Measurements from ENCODE around the gene IDH2. TPM values are rescaled to one million over a fixed set of nuclear protein-coding genes. Genes with fewer than 3 reads are reported as not detected.
A peak's percentile ranks its signal among the peaks of the same experiment; 100 is the strongest.

Gene IDH2
- total and polyA plus RNA-seq, 3 donors from 2014 or later: 13.1 to 23.5 (median 17.7) TPM

DNA sequence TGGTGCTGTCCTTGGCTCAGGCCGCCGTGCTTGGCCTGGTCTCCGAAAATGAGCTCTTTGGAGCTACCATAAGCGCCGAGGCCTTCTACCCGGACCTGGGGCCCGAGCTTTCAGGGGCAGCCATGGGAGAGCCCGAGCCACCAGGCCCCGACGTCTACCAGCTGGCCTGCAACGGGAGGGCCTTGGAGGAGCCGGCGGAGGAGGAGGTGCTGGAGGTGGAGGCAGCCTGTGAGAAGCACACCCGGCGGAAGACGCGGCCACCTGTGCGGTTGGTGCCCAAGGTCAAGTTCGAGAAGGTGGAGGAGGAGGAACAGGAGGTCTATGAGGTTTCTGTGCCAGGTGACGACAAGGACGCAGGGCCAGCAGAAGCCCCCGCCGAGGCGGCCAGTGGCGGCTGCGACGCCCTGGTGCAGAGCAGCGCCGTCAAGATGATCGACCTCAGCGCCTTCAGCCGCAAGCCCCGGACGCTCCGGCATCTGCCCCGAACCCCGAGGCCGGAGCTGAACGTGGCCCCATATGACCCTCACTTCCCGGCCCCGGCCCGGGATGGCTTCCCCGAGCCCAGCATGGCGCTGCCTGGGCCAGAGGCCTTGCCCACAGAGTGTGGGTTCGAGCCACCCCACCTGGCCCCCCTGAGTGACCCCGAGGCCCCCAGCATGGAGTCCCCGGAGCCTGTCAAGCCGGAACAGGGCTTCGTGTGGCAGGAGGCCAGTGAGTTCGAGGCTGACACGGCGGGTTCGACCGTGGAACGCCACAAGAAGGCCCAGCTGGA, 34.9 kb downstream of the IDH2 start:
- Histone ChIP-seq H3K9me3 (no peaks in the 10 kb centered on the region), H3K27ac (no peak overlapping the region), H3K4me1 (peaks cover 12% of the 10 kb centered on the region), H3K4me3 (no peak overlapping the region), H3K27me3 (no peaks in the 10 kb centered on the region), H3K36me3 (ENCODE audit: low read depth, missing control alignments) (no peaks in the 10 kb centered on the region)
- intact Hi-C loops (cut with DNase I; ENCODE audit: low total_unique reads): no loop called here
- no peak for DNase-seq
- WGBS, 2 donors: 91 to 93% methylated on average over 47 to 55 of the region's 55 CpGs
- TF ChIP-seq, protein P1, sequence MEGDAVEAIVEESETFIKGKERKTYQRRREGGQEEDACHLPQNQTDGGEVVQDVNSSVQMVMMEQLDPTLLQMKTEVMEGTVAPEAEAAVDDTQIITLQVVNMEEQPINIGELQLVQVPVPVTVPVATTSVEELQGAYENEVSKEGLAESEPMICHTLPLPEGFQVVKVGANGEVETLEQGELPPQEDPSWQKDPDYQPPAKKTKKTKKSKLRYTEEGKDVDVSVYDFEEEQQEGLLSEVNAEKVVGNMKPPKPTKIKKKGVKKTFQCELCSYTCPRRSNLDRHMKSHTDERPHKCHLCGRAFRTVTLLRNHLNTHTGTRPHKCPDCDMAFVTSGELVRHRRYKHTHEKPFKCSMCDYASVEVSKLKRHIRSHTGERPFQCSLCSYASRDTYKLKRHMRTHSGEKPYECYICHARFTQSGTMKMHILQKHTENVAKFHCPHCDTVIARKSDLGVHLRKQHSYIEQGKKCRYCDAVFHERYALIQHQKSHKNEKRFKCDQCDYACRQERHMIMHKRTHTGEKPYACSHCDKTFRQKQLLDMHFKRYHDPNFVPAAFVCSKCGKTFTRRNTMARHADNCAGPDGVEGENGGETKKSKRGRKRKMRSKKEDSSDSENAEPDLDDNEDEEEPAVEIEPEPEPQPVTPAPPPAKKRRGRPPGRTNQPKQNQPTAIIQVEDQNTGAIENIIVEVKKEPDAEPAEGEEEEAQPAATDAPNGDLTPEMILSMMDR (IDR thresholded peaks at IDR 0.05): no peak
- TF ChIP-seq POLR2A (IDR thresholded peaks at IDR 0.05): no peak

DNA sequence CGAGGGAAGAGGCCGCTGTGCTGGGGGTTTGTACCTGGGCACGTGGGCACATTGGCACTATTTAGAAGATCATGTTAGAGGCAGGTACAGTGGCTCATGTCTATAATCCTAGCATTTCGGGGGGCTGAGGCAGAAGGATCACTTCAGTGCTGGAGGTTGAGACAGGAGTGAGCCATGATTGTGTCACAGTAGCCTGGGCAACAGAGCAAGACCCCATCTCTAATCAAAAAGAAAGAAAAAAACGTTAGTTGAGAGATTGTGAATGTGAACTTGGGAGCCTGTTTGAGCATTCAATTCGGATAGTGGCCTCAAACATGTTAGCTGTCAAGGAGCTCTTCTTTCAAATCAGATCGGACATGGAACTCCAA, 36.6 kb downstream of the IDH2 start:
- no peak for DNase-seq

DNA sequence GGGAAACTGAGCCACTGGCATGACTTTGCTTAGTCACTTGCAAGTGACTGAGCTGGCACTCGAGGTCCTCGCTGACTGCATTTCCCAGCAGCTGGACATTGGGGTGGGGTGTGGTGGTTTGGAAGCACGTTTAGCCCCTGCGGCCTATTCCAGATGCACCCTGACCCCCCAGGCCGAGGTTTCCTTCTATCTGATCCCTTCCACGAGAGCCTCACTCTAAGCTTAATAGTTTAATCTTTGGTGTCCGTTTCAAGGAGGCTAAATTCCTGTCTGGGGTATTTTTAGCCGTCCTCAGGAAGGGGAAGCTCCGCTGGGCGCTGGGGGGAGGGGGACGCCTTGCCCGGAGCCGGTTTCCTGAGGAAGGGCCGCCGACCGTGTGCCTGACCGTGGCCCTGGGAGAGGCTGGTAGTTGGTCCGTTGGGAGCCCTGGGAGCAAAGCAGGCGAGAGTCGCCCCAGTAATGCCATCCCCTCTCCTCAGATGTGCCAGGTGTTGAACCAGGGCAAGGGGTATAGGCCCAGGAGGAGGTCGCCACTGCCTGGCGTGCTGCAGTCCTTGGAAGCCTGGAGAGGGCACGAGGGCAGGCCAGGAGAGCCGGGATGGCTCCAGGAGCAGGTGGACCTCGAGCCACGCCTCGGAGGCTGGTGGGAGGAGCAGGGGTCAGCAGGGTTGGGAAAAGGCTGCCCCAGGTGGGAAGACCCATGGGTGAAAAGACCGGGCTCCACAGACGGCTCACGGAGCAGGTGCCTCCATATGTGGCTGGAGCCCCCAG, 37.2 kb downstream of the IDH2 start:
- peak; percentile 29 for DNase-seq
- intact Hi-C loops (cut with DNase I; ENCODE audit: low total_unique reads): no loop called here
- TF ChIP-seq POLR2A (IDR thresholded peaks at IDR 0.05): no peak
- TF ChIP-seq, protein P1 (IDR thresholded peaks at IDR 0.05): no peak
- Histone ChIP-seq H3K36me3 (ENCODE audit: low read depth, missing control alignments) (no peaks in the 10 kb centered on the region), H3K9me3 (no peaks in the 10 kb centered on the region), H3K27ac (peak overlapping the region in 1 of 2 donors; percentile 35), H3K4me3 (no peak overlapping the region), H3K27me3 (no peaks in the 10 kb centered on the region), H3K4me1 (peaks cover 19% of the 10 kb centered on the region)
- WGBS, 2 donors: 71% methylated on average over 23 to 30 of the region's 30 CpGs

More for the DNA sequence above, 36.6 kb downstream of the IDH2 start:
- Histone ChIP-seq H3K4me1 (peaks cover 19% of the 10 kb centered on the region), H3K9me3 (no peaks in the 10 kb centered on the region), H3K4me3 (no peak overlapping the region), H3K27me3 (no peaks in the 10 kb centered on the region), H3K27ac (peak overlapping the region in 1 of 2 donors; percentile 35), H3K36me3 (ENCODE audit: low read depth, missing control alignments) (no peaks in the 10 kb centered on the region)
- TF ChIP-seq, protein P1 (IDR thresholded peaks at IDR 0.05): no peak
- no peak for TF ChIP-seq POLR2A (IDR thresholded peaks at IDR 0.05)
- intact Hi-C loops (cut with DNase I; ENCODE audit: low total_unique reads): no loop called here
- WGBS, 2 donors: 88 to 91% methylated on average over 7 of the region's 7 CpGs

DNA sequence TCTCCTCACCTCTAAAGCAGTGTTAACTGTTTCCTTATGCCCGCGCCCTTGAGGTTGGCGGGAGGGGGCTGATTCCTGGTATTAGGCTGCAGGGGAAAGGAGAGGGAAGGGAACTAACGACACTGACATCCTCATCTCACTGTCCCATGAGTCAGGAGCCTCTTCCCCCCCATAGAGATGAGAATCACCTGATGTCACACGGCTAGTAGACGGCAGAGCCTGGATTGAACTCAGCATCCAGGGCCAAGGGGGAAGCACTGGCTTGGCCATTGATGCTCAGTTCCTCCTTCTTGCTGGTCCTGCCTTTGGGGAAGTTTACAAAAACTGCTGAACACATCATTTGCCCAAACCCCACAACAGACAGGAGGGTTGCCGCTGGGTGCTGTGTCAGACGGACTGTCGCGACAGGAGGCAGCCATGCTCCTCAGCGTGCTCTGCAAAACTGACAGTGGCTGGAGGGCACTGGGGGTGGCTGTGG, 38.5 kb downstream of the IDH2 start:
- no peak for TF ChIP-seq POLR2A (IDR thresholded peaks at IDR 0.05)
- TF ChIP-seq, protein P1 (IDR thresholded peaks at IDR 0.05): no peak
- H3K36me3 ChIP-seq (ENCODE audit: low read depth, missing control alignments): no peaks in the 10 kb centered on the region
- no peaks in the 10 kb centered on the region for H3K9me3 ChIP-seq
- intact Hi-C loops (cut with DNase I; ENCODE audit: low total_unique reads): no loop called here
- H3K27ac ChIP-seq: no peak overlapping the region
- DNase-seq: peak; percentile 37
- H3K4me3 ChIP-seq: no peak overlapping the region
- H3K4me1 ChIP-seq: peaks cover 19% of the 10 kb centered on the region
- WGBS, 2 donors: 76 to 81% methylated on average over 6 to 11 of the region's 11 CpGs
- H3K27me3 ChIP-seq: no peaks in the 10 kb centered on the region

Measured in testis (tissue), 3 donors.